Stimulated activated CD4-positive, alpha-beta T cell treated with anti-CD3 and anti-CD28 coated beads, Interleukin-12 subunit alpha, Interleukin-12 subunit beta, amount 100 ng/mL, for 4 hours (primary cell): ENCODE measurements around the gene ANO2.

Experiments used
- DNase-seq: peaks from one replicate; pipeline ENCODE4 v3.0.0-alpha.2; 2020

Gene ANO2

DNA sequence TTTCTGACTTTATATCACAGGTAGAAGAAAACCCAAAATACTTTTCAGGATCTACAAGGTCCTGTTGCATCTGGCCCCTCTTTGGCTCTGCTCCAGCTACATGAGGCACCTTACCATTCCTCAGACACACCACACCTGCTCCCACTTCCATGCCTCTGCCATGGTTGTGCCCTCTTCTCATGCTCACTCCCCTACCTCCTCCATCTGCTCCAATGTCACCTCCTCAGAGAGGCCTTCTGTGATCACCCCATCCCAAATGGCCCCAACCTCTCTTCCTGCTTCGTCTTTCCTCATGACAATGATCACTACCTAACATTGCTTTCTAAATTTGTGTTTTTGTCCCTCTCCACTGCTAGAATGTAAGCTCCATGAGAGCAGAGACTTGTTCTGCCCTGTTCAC is 174.3 kb downstream of the ANO2 start:
- DNase-seq, result no peak

DNA sequence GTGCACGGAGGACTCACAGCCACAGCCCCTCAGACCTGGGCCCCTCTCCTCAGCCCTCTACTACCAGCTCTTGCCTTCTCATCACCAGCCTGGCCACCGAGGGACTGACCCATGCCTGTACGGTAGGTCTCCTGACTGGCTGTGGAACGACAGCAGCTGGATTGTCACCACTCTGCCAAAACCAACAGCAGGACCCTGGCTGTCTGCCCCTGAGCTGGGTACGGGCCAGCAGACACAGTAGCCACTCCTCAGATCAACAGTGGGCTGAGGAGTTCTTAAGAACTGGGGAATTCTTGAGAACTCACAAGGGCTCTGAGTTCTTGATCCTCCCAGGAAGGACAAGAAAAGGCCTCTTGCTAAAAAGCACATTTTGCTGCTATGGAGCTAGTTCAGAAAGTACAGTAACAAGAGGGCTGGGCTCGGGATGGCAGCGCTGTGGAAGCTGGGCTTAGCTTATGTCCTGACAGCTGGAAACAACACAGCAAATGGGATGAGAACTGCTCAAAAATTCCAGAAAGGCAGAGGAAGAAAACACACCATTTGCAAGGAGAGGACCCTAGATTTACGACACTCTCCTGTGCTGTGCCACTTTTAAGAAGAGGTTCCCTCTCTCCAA is 176.4 kb downstream of the ANO2 start:
- DNase-seq, result no peak

DNA sequence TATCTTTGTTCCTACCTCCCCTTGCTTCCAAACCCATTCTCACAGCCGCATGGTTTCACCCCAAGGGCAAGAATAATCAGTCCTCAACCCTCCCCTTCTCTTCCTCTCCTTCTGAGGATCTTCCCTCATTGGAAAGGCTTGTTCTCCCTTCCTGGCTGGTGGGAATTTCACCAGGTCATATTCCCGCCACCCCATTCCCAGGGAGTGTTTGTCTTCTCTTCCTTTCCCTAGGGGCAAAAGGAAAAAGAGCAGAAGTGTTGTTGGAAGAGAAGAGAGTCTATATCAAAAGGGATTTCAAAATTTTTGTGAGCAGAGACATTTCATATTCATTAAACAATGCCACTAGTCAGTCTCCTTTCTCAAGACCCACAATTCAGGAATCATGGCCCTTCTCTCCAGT is 176.9 kb downstream of the ANO2 start:
- DNase-seq, result no peak

DNA sequence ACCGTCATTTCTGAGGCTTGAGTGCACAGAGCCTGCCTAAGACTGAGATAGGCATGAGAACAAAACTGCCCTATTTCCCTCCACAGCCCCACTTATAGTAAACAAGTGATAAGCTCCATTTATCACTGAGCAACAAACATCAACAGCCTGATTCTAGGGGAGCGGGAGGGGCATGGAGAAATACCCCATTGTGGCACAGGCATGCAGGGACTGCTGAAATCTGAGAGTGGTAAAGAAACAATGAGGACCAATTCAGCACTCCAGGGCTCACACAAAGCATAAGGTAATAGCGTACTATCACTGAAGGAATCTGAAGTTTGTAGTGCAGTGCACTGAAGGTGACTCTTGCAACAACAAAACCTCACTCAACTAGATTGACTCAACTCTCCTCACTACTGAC is 186.7 kb downstream of the ANO2 start:
- no peak for DNase-seq

DNA sequence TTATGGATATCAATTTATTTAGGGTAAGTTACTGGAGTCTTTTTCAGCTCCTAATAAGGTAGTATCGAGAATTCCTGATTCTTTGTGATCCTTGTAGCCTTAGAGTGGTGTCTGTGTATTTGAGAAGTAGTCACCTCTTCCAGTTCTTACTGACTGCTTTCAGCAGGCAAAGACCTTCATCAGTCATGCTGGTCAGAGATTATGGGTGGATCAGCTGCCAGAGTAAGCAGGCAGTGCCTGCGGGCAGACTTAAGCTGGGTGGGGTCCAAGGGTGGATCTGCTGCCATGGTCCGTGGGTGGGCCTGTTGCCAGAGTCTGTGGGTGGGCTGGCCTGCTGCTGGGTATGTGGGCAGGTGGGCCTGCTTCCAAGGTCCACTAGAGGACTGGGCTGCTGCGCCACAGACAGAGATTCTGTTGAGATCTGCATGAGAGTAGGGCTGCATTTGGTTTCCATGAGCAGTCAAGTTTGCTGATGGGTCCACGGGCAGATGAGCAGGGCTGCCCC is 188.7 kb downstream of the ANO2 start:
- DNase-seq, result no peak

DNA sequence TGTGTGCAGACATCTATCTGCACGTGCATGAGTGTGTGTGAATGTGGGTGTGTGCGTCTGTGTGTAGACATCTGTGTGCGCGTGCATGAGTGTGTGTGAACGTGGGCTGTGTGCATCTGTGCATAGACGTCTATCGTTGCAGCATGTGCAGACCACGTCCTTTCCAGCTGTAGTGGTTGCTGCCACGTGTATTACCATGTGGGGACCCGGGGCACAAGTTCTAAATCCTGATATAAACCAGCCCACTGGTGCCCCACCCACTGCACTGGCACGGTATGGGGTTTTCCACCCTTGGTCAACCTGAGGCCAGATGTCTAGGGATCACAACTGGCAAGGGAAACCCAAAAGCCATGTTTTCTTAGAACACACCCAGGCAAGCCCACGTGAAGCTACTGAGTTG is 197.0 kb downstream of the ANO2 start:
- no peak for DNase-seq

DNA sequence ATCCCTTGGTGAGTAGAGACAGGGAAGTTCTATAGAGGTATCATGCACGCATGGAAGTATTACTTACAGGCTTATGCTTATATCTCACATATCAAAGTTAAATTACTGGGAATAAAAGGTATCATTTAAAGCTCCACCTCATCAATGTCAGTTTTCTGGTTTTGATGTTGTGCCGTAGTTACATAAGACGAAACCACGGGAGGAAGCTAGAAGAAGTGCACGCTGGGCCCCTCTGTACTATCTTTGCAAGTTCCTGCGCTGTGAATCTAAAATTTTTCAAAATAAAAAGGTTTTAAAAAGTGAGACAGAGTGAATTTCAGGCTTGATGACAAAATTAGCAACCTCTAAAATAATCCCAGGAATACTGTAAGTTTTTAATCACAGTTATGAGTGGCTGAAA is 198.1 kb downstream of the ANO2 start:
- no peak for DNase-seq

DNA sequence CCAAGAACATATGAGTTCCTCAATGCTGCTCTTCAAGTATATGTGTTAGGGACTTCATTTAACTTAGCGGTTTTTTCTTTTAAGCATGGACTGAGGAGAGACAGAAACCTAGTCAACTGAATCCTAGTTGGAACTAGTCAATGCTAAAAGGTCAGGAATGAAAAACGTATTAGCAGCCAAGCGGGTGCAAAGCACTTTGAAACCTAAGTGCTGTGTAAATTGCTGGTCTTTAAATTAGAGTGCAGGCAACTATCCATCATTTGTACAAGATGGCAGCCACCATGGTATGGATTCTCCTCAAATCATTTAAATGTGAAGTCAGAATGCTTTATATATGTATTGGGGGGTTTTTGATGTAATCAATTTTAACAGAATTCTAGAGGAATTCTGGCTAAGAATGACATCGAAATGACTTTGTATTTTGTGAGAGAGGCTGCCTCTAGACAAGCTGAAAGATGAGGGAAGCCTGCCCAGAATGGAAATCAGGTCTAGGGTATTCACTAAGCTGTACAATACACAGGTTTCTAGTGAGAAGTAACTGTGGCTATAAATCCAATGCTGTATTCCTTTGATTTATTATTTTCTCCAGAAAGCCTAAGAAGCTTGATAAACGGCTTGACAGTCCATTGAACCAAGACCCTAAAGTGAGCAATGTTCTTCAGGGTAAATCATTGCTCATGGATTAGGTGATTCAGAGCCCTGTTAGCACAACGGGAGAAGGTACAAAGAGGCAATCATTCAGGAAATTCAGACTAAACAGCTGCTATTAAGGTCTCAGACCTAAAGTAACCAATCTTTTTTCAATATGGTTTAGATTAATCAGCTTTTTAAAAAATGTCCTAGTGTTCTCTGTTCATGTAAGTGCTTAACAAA is 198.8 kb downstream of the ANO2 start:
- DNase-seq, result no peak

DNA sequence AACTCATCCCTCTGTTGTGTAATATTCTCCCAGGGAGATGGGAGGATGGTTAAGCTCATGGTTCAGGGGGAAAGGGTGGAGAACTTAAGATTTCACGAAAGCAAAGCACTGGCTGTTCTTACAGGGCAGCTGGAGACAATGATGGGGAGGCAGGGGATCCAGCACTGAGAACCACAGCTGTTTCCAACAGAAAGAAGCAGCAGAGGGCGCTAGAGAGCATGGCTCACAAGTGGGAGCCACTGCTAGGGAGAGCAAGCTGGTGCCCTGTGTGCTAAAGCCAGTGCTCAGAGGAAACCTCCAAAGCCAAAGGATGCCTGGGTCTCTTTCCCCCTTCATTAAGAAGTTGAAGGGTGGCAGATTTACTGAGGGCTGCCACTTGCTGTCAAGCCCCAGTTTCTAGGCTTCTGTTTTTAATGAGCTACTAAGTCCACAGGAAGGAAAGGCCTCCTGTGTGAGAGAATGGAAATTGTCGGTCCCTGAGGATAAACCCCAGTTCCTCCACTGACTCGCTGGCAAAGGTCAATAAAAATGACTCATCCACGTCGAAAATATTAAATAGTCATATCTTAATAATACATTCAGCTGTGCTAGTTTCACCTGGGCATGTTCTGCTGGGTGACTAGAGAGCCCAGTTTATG is 199.7 kb downstream of the ANO2 start:
- peak; percentile 36 for DNase-seq

DNA sequence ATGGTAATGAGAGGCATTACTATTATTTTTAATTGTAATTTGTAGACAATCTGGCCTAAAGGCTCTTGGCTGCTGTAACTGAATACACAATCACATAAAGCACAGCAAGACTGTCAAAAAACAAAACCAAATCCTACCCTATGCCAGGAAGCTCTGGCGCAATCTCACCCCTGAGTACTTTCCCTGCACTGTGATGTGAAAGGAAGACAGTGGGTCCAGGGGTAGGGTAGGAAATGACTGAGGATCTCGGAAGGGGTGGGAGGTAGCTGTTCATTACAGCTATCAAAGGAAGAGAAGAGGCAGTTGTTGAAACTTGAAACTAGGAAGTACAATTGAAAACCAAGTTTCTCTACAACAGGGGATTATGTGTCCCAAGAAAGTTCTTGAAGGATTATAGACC is 202.8 kb downstream of the ANO2 start:
- DNase-seq, result no peak

DNA sequence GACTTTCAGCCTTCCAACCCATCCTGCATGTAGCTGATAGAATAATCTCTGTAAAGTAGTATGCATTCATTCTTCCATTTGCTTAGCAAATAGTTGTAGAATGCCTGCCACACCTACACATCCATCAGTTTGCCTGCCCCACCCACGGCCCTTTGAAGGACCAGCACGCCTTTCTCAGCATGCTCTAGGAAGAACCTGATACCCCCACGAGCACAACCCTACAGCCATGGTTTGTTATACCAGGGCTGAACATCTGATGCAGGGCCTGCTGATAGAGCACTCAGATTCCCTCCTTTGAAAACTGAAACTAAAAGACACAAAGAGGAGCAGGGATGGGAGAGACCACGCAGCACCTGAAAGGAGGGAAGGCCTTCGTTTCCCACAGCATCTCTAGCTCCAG is 205.1 kb downstream of the ANO2 start:
- DNase-seq, result no peak

DNA sequence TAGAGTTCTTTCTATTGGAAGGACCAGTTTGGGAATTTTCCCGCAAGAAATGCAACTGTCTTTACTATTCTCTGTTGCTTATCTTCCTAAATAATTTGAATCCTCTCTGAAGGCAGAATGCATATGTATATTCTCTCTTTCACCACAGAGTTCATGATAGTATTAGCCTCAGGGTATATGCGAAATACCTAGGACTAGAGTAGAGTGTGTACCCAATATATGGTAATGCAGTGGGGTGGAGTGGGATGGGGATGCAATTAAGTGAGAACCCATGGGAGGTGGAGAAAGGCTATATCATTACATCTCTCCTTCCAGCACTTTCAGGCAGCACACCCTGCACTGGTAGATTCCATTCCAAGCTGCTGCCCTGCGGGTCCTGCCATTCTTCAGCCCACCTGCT is 207.3 kb downstream of the ANO2 start:
- DNase-seq, result no peak

DNA sequence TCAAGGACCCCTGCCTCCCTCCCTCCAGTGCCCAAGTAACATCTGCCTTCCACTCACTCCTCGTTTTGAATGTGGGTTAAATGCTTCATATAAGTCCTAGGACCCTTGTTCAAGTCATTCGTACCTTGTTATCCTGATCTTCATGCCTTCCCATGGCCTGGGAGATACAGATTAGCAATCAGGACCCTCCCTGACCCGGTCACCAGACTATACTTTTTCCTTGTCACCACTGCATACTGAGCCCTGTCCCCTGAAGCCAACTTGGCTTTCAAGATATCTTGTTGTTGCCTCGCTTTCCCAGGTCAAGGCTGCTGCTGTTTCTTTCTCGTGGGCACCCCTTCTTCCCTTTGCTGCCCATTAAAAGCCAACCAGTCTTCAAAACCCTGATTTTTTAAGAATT is 208.5 kb downstream of the ANO2 start:
- DNase-seq, result no peak

DNA sequence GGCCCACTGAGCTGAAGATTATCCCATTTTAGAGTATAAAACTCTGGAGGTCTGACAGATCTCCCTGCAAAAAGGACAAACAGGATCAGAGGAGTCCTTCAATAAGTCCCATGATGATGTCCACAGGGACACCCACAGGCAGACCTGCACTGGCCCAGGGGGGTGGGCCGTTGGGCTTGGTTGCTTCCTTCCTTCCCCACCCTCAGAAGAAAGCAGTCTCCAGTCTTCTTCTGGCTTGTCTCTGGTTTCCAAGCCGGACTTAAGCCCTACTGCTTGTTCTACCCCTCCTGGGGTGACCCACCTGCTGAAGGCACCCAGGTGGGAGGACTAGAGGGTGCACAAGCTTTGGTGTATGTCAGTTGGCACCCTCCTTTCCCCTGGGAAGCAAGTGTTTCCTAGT is 209.0 kb downstream of the ANO2 start:
- DNase-seq, result no peak

DNA sequence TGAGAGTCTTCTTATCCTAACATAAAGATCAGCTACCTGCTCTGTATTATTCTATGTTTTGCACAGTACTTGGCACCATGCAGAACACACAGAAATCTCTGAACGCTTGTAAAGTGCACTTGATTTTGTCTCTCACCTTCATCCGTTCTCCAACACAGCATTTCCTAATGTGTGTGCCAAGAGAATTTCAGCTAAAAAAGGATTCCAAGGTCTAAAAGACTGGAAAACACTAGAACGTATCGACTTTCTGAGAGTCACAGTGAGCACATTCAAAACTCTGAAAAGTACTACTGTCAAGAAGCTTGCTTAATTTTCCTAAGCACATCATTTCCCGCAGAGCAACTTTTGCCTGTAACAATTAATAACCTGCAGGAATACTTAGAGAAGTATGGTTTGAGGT is 211.1 kb downstream of the ANO2 start:
- DNase-seq, result no peak

DNA sequence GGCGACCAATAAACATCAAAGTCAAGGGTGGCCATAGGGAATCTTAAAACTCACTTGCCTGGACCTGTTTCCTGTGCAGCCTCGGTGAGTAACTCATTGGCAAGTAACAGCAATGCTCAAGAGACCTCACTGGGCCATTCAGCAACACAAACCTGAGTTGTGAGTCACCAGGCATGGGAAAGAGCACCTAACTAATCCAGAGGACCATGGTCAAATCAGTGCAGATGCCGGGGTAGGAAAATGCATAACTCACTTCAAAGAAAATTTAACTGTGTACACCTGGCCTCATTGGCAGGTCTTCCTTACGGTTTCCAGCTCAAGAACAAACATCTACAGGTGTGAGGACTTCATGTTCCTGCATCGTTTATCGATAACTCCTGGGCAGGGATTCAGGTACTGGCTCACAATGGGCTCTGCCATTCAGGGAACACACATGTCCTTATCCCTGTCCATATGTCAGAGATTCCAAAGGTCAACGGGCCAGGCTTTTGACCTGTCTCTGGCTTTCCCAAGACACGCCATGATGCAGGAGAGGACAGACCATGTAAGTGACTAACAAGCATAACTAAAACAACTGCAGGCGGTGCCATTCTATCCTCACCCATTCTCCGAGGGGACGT is 211.8 kb downstream of the ANO2 start:
- DNase-seq, result no peak

DNA sequence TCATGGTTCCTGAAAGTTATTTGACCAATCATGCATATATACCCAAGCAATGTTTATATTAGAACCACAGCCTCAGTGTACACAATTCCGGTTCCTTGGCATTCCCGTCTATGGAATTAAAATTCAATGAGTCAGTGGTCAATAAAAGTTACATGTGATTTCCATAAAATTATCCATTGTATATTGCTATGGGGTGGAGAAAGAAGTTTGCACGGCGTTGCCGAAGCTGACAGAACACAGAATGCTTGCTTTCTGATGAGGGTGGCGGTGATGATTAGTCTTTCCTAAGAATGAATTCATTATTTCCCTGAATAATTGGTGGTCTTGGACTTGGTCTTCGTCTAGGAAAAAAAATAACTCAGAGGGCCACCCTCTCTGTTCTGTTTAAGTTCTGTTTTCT is 214.1 kb downstream of the ANO2 start:
- no peak for DNase-seq

DNA sequence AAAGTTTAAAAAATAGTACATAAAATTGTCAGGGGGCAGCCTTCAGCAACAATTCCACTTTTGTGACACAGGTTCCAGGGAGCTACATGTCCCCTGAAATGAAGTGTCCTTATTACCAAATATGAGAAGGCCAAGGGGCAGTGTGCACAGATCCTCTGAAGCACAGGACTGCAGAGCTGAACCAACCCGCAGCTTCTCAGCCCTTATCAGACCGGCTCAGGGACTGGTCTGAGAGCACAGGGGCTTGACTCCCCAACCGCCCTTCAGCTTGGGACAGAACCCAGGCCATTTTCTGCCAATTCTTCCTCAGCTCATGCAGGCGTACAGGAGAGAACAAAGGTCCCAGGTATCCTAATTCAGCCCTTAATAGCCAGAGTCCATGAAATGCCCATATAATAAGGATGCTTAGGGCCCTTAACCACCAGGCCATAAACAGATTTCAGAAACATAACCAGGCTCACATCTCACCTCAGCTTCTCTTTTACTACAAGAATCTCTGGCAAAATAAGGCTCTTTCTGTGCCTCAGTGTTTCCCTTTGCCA is 221.3 kb downstream of the ANO2 start:
- DNase-seq, result no peak

DNA sequence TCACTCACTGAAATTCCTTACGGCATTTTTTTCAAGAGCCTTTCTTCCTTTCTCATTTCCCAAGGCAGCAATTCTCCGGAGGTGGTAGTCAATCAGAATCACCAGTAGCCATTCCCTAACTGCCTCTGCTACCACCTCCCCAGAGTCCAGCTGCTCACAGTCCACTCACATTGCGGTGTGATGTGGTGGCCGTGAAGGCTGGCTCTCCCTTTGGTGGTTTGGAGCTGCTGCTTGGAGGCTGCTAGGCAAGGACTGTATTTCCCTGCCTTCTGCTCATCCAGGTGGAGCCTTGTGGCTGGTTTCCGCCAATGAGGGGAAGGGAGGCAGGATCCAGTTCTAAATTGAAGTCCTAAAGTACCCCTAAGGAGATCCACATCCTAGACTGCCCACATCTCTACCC is 222.0 kb downstream of the ANO2 start:
- DNase-seq, result no peak

DNA sequence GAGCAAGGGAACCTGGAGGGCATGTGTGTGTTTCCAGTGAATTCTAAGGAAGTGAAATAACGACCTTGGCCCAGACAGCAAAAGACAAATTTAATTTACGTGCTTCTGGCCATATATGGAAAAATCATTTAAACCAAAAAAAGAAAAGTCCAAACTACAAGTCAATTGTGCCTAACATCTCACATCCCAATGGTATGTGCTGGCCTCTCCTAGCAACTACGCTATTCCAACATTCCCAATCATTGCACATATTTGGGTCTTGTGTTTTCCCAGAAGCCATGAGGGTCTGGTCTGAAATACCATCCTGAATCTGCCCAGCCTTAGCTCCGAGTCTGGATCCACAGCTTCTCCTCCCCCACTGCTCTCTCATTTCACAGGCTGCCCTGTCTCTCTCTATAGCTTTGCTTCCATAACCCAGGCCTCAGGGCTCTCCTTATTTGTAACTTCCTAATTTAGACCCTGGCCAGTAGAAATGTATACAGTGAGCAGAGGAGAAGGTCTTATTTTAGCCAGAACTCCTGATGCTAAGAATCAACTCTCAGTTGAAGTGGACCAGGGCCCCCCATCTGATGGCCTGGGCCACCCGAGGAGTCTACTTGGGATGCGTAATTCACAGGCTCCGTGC is 224.6 kb downstream of the ANO2 start:
- no peak for DNase-seq

DNA sequence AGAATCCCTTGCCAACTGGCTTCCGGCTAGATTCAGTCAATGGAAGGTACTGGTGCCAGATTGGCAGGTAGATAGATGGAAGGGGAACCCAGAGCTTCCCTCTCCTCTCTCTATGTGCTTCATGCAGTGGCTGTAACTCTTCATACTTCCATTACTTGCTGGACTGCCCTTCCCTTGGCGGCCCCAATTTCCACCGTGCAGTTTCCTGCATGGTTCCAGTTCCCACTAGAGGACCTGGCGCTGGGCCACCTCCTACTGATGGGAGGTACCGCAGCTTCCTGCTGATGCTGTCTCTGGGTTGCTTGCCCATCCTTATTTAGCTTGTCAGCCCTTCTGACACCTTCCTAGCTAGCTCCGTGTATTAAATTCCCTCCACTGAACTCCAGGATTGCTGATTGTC is 226.4 kb downstream of the ANO2 start:
- no peak for DNase-seq

DNA sequence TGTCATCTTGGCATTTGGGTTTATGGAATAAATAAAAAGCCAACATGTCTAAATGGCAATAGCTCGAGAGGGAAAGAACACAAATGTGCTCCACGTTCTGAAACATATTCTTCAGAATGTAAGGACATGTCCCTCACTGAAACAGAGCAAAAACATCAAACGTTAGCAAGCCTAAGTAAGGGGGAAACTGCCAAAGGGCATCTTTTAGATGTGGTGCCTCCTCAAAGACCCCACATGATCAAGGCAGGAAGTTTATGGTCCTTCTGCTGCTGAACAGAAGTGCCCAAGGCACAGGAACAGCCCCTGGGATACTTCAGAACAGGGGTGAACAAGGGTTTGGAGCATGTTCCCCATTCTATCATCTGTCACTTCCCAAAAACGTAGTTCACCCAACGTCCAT is 227.0 kb downstream of the ANO2 start:
- DNase-seq, result no peak

DNA sequence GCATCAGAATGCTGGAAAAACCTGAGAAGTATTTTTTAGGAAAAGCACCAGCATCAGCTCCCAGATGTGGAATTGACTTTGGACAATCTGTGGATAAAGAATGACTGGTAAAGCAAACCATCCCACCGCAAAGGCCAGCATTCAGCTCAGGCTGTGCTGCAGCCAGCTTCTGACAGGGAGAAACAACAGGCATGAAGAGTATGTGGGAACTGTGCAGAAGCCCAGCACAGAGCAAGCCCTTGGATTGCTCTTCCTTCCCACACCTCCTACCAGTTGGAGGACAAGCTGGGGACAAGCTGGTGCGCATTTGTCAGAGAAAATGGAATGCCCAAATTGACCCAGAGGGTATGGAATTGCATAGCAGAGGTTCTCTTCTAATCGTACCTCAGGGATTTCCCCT is 228.1 kb downstream of the ANO2 start:
- no peak for DNase-seq
